HG03571 (cell line): Measurements from ENCODE around the gene SDF2L1.

ENCODE experiments used
- ATAC-seq: cut with Tn5 transposase; IDR thresholded peaks from one replicate; pipeline ENCODE4 v1.9.1; 2021; ENCODE audit not compliant: unreplicated experiment

The SDF2L1 gene

GRCh38 chr22:21622011-21622918 lies 19.8 kb upstream of the SDF2L1 start:
- ATAC-seq: no peak

DNA sequence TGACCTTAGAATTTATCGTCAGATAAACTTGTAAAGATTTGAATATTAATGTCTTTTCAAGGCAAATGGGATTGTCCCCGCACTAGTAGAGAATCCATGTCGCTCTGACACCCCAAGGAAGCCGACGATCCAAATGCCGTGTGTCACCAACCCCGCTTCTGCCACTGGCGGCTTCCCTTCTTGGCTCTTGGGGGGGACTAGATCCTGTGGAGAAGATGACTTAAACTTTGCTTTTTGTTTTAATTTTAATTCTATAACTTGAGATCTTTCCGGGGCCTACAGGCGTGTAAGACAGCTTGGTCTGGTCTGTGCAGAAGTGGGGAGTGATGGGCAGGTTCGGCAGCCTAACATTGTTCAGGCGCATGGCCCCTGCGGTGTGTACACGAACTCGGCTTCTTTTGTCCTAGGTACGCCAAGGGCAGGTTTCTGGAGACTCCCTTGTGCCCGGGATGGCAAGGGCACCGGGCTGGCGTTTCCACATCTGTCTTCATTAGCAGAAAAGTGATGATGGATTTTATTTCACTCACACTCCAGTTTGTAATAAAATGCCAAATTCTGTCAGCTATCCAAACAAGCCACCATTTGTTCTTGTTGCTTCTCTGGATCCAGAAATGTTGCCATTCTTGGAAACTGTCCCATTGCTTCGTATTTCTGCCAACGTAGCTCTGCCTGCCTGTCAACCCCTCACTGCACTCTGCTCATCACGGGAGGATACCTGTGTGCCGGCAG lies 19.0 kb upstream of the SDF2L1 start:
- ATAC-seq: no peak

DNA sequence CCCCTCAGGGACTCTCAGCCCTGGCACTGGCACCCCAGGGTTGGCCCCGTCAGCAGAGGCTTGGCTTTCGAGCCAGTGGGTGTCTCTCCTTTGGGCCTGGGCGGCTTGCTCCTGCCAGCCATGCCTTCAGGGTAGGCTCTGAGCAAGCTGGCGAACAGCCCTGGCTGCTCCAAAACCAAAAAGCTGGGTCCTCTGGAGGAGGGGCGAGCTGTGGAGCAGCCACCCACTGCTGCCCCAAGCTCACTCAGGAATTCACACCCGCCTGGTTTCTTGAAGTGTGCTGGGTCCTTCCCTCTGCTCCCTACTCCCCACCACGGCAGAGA lies 18.5 kb upstream of the SDF2L1 start:
- ATAC-seq: no peak

DNA sequence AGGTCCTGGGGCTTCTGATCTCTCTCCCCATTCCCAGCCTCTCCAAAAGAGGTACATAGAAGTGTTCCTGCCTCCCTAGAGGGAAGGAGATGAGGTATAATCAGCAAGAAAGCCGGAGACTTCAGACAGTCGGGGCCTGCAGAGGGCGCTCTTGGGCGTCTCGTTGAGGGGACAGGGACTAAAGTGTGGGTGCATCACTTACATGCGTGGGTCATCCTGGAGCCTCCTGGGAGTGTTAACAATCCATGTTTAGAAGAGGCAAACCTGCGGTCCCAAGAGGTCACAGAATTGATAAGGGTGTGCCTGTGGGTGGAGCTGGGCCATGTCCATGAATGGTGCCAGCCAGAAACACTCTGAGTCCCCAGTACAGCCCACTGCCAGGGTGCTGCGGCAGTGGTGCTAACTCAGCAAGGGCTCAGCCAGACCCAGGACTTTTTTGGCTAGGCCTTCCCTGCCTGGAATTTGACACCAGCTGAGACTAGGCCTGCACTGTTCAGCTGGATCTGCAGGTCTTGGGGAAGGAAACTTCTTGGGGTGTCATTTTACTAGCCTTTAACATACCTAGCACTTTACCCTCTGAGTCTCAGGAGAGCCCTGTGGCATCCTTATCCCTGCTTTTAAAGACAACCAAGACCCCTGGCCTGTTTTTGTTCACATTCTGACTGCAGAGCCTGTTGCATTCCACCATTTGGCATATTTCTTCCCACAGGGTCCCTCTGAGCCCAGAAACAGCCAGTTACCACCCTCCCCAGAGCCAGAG lies 17.8 kb upstream of the SDF2L1 start:
- no peak for ATAC-seq

- ATAC-seq: no peak
These were observed 17.0 kb upstream of the SDF2L1 start for GRCh38 chr22:21624880-21625791.

DNA sequence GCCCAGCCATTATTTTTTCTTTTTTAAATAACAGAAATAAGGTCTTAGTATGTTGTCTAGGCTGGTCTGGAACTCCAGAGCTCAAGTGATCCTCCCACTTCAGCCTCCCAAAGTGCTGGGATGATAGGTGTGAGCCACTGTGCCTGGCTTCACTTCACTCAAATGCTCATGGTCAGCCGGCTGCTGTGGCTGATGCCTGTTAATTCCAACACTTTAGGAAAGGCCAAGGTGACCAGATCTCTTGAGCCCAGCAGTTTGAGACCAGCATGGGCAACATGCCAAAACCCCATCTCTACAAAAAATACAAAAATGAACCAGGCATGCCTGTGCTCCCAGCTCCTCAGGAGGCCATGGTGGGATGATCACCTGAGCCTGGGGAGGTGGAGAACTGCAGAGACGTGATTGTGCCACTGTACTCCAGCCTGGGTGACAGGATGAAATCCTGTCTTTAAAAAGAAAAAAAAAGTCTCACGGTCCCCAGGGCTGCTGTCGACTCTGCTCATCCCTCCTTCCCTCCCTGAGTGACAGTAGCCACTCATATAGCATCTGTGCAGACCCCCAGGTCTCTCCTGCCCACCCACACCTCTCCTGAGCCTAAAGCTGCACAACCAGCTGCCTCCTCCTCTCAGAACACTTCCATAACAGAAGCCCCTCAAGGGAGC lies 15.9 kb upstream of the SDF2L1 start:
- no peak for ATAC-seq

- no peak for ATAC-seq
These were observed 15.2 kb upstream of the SDF2L1 start for GRCh38 chr22:21626735-21627469.

DNA sequence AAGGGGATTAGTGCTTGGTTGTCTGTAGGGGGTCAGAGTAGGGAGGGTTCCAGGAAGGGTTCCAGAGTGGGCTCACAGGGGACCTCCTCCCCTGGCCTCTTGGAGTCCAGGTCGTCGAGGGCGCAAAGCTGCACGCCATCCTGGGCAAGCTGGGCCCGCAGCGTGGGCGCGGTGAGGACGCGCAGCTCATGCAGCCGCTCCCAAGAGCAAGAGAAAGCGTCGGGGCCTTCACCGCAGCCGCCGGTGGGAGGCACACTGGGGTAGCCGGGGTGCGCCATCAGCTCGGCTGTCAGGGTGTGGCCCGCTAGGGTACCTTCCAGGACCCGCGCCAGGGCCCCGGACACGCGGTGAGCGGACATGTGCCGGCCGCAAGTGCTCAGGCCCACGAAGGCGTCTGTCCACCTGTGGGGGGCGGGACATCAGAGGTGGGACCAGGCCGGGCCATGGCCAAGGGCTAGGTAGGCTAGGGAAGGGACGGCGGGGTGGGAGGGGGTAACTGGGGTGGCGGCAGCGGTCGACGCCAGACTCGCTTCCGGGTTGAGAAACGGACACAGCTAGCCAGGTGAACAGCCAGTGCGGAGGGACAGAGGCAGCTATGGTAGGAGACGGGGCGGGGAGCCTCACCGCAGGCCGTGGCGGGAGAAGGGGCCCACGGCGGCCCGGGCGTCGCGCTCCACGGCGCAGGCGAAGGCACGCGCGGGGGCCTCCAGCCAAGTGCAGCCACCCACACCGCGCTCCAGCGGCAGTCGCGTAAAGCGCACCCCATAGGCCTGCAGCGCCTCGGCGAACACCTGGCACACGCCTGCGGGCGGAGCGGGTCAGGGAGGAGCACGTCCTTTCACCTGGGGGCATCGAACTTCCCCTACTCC lies 13.5 kb upstream of the SDF2L1 start:
- ATAC-seq: no peak

- peak; percentile 62 for ATAC-seq
These were observed 12.6 kb upstream of the SDF2L1 start, which contains the start of gene YDJC for GRCh38 chr22:21629255-21630149. TSS of gene YDJC (minus strand) at chr22:21630022. CDS start at chr22:21630014, 8 bp downstream.

DNA sequence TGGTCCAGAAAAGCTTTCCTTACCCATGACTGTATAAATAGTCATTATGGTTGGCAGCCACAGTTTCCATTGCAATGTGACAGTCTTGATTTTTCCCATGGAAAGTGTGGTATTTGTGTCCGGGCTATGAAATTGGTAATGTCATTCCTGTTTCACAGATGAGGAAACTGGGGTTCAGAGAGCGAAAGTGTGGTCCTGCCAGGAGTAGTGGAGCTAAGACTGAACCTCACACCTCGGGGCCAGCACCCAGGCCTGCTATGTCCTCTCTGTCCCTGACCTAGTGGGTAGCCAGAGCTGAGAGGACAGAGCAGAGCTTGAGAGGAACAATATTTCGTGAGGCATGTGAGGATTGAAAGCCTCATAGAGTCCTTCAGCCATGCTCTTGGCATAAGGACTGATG lies 11.1 kb upstream of the SDF2L1 start:
- no peak for ATAC-seq

DNA sequence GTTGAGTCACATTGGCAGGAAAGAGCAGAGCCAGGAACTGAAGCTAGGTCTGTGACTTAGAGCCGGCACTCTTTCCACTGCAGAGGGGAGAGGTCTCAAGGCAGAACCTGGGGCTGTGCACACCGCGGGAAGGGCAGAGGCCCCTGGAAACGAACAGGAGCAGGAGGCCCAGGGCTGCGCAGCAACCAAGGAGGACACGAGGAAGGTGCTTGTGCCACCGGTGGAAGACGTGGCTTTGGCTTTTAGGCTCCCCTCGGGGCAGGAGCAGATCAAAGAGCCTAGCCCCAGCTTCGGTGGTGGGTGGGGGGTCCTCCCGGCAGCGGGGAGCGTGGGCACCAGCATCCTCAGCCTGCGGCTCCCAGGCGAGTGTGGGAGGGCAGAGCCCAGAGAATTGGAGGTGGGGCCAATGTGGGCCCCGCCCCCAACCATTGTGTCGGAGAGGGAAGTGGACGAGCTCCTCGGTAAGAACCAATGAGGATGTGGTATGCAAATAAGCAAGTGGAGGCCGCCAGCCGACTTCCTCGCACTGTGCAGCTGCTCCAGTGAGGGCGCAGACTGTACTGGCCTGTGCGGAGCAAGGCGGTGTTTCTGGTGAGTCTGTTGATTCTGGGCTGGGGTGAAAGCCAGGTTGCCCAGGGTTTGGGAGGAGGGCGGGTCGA lies 9.7 kb upstream of the SDF2L1 start, which contains the start of gene CCDC116:
CCDC116 (plus strand) TSS at position 524 of the 659 bp plus-strand sequence. CDS start 422 bp downstream, outside the sequence.
- no peak for ATAC-seq

DNA sequence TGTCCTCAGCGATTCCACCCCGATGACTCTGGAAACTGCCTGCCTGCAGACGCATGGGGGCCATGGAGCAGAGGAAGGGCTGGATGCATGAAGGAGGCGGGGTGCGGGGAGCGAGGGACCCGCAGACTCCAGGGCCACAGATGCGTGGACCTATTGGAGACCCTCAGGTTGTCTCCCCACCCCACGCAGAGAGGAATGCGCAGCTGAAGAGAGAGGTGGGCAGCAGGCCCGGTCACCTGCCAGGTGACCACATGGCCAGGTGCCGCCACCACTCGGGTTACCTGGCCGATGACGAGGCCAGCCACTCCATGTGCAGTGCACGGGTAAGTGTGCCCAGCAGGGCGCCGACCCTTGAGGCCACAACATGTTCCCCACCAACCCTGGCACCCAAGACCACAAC lies 9.2 kb upstream of the SDF2L1 start:
- no peak for ATAC-seq

DNA sequence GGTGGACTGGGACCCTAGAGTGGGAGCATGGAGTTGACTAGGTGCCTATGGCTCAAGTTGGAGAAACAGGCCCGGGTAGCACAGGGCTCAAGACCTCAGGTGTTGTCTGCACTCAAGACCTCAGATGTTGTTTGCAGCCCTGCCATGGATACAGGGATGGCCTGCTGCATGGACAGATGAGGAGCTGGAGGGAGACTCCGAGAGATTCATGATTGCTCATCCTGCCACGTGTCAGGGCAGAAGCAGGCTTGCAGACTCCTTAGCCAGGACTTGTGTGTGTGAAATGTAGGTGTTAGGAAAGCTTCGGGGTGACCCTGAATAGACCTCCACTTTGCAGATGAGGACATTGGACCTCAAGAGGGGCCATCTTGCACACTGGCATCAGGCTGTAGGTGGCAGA lies 8.6 kb upstream of the SDF2L1 start:
- no peak for ATAC-seq

GRCh38 chr22:21634081-21634480 lies 8.0 kb upstream of the SDF2L1 start:
- ATAC-seq: no peak

GRCh38 chr22:21634844-21635243 lies 7.3 kb upstream of the SDF2L1 start:
- no peak for ATAC-seq

GRCh38 chr22:21635771-21636510 lies 6.2 kb upstream of the SDF2L1 start:
- no peak for ATAC-seq
